Subcutaneous abdominal adipose tissue (tissue), 5 donors: ENCODE data around the gene MED20.

ENCODE experiments used
- H3K27ac ChIP-seq: one replicate; pipeline ENCODE4 v1.7.0; 2013; ENCODE audit warnings: low read depth, mild to moderate bottlenecking, inconsistent platforms, low read length, moderate library complexity
- H3K27me3 ChIP-seq, 5 donors: one replicate each; pipeline ENCODE4 v1.7.0; 2013; ENCODE audit warnings: low read length in 5 of 5, inconsistent platforms in 1 of 5; ENCODE audit not compliant: control insufficient read depth in 5 of 5, insufficient read depth in 4 of 5
- H3K36me3 ChIP-seq, 5 donors: one replicate each; pipeline ENCODE4 v1.7.0; 2013; ENCODE audit warnings: low read length in 5 of 5; ENCODE audit not compliant: control insufficient read depth in 5 of 5, insufficient read depth in 5 of 5
- H3K4me1 ChIP-seq, 5 donors: one replicate each; pipeline ENCODE4 v1.7.0; 2013; ENCODE audit warnings: low read length in 5 of 5, mild to moderate bottlenecking in 3 of 5, moderate library complexity in 1 of 5; ENCODE audit not compliant: control insufficient read depth in 5 of 5, insufficient read depth in 5 of 5
- H3K4me3 ChIP-seq, 5 donors: one replicate each; pipeline ENCODE4 v1.7.0; 2013; ENCODE audit warnings: low read length in 5 of 5, low read depth in 1 of 5
- H3K9ac ChIP-seq, 5 donors: one replicate each; pipeline ENCODE4 v1.7.0; 2013; ENCODE audit warnings: low read length in 5 of 5, mild to moderate bottlenecking in 4 of 5, moderate library complexity in 3 of 5
- H3K9me3 ChIP-seq, 5 donors: one replicate each; pipeline ENCODE4 v1.7.0; 2013; ENCODE audit warnings: low read length in 5 of 5; ENCODE audit not compliant: control insufficient read depth in 5 of 5
- donor health status: healthy.
- donor health status: healthy.
- donor health status: healthy.
- donor health status: healthy.
- donor health status: healthy.

MED20 gene

DNA sequence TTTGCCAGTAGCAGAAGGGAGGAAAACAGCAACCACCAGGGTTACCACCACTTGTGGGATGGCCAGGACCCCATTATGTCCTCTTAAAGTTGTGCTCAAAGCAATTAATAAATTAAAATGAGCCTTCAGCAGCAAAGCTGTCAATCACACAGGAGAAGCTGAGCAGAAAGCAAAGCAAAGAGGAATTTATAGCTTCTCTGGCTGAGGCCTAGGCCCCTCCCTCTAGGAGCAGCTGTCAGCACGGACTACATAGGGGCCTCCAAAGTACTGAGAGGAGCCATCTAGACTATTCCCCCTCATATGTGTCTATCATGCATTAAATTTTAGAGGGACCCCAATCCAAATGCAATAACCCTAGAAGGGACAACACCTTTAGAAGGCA is 14.2 kb upstream of the MED20 start:
- Histone ChIP-seq H3K9ac (peak overlapping the region in 2 of 5 donors; percentile 17 to 29), H3K9me3 (no peaks in the 10 kb centered on the region), H3K27ac (peak overlapping the region; percentile 5), H3K4me3 (no peak overlapping the region), H3K4me1 (peaks cover 16 to 57% (median 55%) of the 10 kb centered on the region in 5 donors), H3K27me3 (no peaks in the 10 kb centered on the region), H3K36me3 (peaks cover 7 to 72% (median 53%) of the 10 kb centered on the region in 5 donors)

- peaks cover 8 to 78% (median 60%) of the 10 kb centered on the region in 5 donors for H3K36me3 ChIP-seq
- peak overlapping the region in 2 of 5 donors; percentile 17 to 29 for H3K9ac ChIP-seq
- H3K27me3 ChIP-seq: no peaks in the 10 kb centered on the region
- no peak overlapping the region for H3K4me3 ChIP-seq
- peaks cover 12 to 50% (median 49%) of the 10 kb centered on the region in 5 donors for H3K4me1 ChIP-seq
- peak overlapping the region; percentile 5 for H3K27ac ChIP-seq
- no peaks in the 10 kb centered on the region for H3K9me3 ChIP-seq
These were observed 13.6 kb upstream of the MED20 start for GRCh38 chr6:41934278-41935192.

GRCh38 chr6:41932378-41932777 is 11.4 kb upstream of the MED20 start:
- Histone ChIP-seq H3K27me3 (no peaks in the 10 kb centered on the region), H3K27ac (no peak overlapping the region), H3K4me1 (peaks cover 6 to 29% (median 27%) of the 10 kb centered on the region in 5 donors), H3K36me3 (peaks cover 15 to 97% (median 81%) of the 10 kb centered on the region in 5 donors), H3K9me3 (no peaks in the 10 kb centered on the region), H3K9ac (no peak overlapping the region), H3K4me3 (no peak overlapping the region)

- H3K27ac ChIP-seq: no peak overlapping the region
- H3K4me1 ChIP-seq: peaks cover 6 to 25% (median 23%) of the 10 kb centered on the region in 5 donors
- H3K9ac ChIP-seq: no peak overlapping the region
- no peaks in the 10 kb centered on the region for H3K27me3 ChIP-seq
- H3K36me3 ChIP-seq: peaks cover 15 to 98% (median 86%) of the 10 kb centered on the region in 5 donors
- no peak overlapping the region for H3K4me3 ChIP-seq
- H3K9me3 ChIP-seq: no peaks in the 10 kb centered on the region
These were observed 10.9 kb upstream of the MED20 start for GRCh38 chr6:41931792-41932191.

DNA sequence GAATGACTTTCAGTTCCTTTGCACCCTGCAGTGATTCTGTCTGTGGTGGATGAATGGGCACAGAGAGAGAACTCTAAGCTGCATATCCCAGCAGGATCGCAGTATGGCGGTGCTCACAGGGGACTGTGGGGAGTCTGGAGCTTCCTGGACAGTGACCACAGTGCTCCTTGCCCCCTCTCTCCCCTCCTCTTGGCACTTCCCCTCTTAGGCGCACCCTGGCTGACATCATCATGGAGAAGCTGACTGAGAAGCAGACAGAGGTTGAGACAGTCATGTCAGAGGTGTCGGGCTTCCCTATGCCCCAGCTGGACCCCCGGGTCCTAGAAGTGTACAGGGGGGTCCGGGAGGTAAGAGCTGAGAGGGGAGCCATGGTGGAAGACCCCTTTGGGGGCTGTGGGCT is 9.0 kb upstream of the MED20 start:
- Histone ChIP-seq H3K4me1 (peaks cover 2 to 7% (median 5%) of the 10 kb centered on the region in 5 donors), H3K4me3 (no peak overlapping the region), H3K27me3 (no peaks in the 10 kb centered on the region), H3K9me3 (no peaks in the 10 kb centered on the region), H3K9ac (no peak overlapping the region), H3K27ac (no peak overlapping the region), H3K36me3 (peaks cover 15 to 85% (median 71%) of the 10 kb centered on the region in 5 donors)

GRCh38 chr6:41927253-41927652 is 6.3 kb upstream of the MED20 start:
- H3K27me3 ChIP-seq: no peaks in the 10 kb centered on the region
- H3K9ac ChIP-seq: no peak overlapping the region
- H3K9me3 ChIP-seq: no peaks in the 10 kb centered on the region
- peaks cover 7 to 14% (median 9%) of the 10 kb centered on the region in 5 donors for H3K4me1 ChIP-seq
- peaks cover 13 to 64% (median 54%) of the 10 kb centered on the region in 5 donors for H3K36me3 ChIP-seq
- no peak overlapping the region for H3K27ac ChIP-seq
- no peak overlapping the region for H3K4me3 ChIP-seq

- H3K36me3 ChIP-seq: peaks cover 0 to 16% (median 4%) of the 10 kb centered on the region in 5 donors
- H3K4me1 ChIP-seq: peaks cover 8 to 48% (median 38%) of the 10 kb centered on the region in 5 donors
- H3K9me3 ChIP-seq: no peaks in the 10 kb centered on the region
- no peaks in the 10 kb centered on the region for H3K27me3 ChIP-seq
- peak overlapping the region; percentile 98 for H3K27ac ChIP-seq
- peak overlapping the region; percentile 66 to 96 (median 87) for H3K4me3 ChIP-seq
- H3K9ac ChIP-seq: peak overlapping the region; percentile 71 to 97 (median 85)
These were observed 1.2 kb upstream of the MED20 start for GRCh38 chr6:41922154-41922553.

DNA sequence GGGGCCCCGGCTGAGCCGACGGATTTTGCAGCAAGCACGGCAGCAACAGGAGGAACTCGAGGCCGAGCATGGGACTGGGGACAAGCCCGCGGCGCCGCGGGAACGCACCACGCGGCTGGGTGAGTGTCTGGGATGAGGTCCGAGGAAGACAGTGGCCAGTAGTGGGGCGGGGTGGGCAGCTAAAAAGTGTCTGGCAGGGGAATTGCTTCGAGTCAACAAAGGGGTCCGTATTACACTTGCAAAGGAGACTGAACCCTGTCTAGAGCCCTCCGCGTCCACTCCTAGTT is 716 bp upstream of the MED20 start:
- no peaks in the 10 kb centered on the region for H3K9me3 ChIP-seq
- peak overlapping the region; percentile 71 to 97 (median 85) for H3K9ac ChIP-seq
- H3K4me3 ChIP-seq: peak overlapping the region; percentile 66 to 96 (median 87)
- no peaks in the 10 kb centered on the region for H3K27me3 ChIP-seq
- H3K27ac ChIP-seq: peak overlapping the region; percentile 98
- peaks cover 8 to 50% (median 38%) of the 10 kb centered on the region in 5 donors for H3K4me1 ChIP-seq
- peaks cover 0 to 14% (median 2%) of the 10 kb centered on the region in 5 donors for H3K36me3 ChIP-seq

DNA sequence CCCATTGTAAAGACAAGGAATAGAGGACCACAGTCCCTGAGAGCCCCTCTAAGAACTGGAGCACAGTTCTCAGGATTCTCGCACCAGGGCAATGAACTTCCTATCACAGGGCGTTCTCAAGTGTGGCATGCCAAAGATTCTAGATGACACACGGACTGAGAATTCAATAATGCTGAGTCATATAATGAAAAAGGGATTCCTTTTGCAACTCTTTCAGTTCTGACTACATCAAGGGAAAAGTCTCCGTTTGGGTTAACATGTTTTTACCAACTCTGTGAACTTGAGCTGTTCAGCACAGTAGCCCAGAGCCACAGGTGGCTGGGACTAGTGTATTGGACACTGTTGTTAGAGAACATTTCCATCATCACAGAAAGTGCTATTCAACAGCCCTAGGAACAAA is 3.4 kb downstream of the MED20 start:
- Histone ChIP-seq H3K4me3 (no peak overlapping the region), H3K4me1 (peaks cover 5 to 39% (median 32%) of the 10 kb centered on the region in 5 donors), H3K36me3 (peaks cover 0 to 39% (median 27%) of the 10 kb centered on the region in 5 donors), H3K27ac (peak overlapping the region; percentile 32), H3K9ac (peak overlapping the region in 1 of 5 donors; percentile 48), H3K27me3 (no peaks in the 10 kb centered on the region), H3K9me3 (no peaks in the 10 kb centered on the region)

DNA sequence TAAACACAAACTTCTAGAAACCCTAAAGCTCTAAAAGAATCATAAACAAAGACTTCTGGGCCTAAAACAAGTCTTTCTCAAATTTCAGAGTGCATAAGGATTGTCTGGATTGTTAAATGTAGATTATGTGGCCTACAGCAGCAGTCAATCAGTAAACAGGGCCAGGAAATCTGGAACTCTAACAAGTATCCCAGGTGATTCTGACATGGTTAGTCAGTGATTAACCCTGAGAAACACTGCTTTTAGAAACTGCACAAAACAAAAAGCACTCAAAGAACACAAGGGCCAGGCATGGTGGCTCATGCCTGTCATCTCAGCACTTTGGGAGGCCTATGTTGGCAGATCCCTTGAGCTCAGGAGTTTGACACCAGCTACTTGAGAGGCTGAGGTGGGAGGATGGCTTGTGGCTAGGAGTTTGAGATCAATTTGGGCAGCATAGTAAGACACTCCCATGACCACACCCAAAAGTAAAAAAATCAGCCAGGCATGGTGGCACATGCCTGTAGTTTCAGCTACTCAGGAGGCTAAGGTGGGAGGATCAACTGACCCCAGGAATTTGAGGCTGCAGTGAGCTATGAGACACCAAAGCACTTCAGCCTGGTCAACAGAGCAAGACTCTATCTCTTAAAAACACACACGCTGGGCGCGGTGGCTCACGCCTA is 5.9 kb downstream of the MED20 start:
- no peak overlapping the region for H3K27ac ChIP-seq
- peaks cover 2 to 51% (median 28%) of the 10 kb centered on the region in 5 donors for H3K36me3 ChIP-seq

More for the DNA sequence above, 5.9 kb downstream of the MED20 start:
- H3K27me3 ChIP-seq: no peaks in the 10 kb centered on the region
- H3K4me3 ChIP-seq: no peak overlapping the region
- H3K9me3 ChIP-seq: no peaks in the 10 kb centered on the region
- H3K4me1 ChIP-seq: peaks cover 0 to 21% (median 16%) of the 10 kb centered on the region in 5 donors
- no peak overlapping the region for H3K9ac ChIP-seq
